PC-3 (cell line): ENCODE results near the gene LGR4. TPM values are rescaled to one million over a fixed set of nuclear protein-coding genes. Genes with fewer than 3 reads are reported as not detected.

Source experiments
- ATAC-seq: fragments of 200-7000 bp; cut with Tn5 transposase; 2 replicates; pipeline ENCODE4 v1.9.1; 2020; ENCODE audit warnings: mild to moderate bottlenecking, moderate library complexity
- BruUV-seq: library from RNA; stranded (reverse); fragments of 400-500 nt; replicated peaks from 2 replicates; lab custom pipeline; 2021; lab: Mats Ljungman, UMichigan
- CTCF ChIA-PET: fragments of 300-600 bp; sonication (Branson Sonifier 250); formaldehyde crosslinking; loops from one replicate; lab custom pipeline; 2022; ENCODE audit warnings: antibody characterized with exemption; lab: Charles Lee
- POLR2A ChIA-PET: fragments of 300-600 bp; sonication (Branson Sonifier 250); formaldehyde crosslinking; loops from one replicate; lab custom pipeline; 2022; ENCODE audit warnings: antibody characterized with exemption; ENCODE audit not compliant: unreplicated experiment; lab: Charles Lee
- DNase-seq: peaks from one replicate; pipeline ENCODE4 v3.0.0-alpha.2; 2015
- H2AFZ ChIP-seq: fragments of 300-600 bp; sonication (generic); 2 replicates; pipeline ENCODE4 v1.6.0; 2016; ENCODE audit warnings: antibody characterized with exemption, low read length
- H3F3A ChIP-seq: fragments of 300-600 bp; sonication (generic); one replicate; pipeline ENCODE4 v1.6.0; 2017; ENCODE audit warnings: antibody characterized with exemption, low read length, control low read depth, mild to moderate bottlenecking; ENCODE audit not compliant: unreplicated experiment
- H3K27ac ChIP-seq: fragments of 300-600 bp; sonication (generic); 2 replicates; pipeline ENCODE4 v1.5.1; 2016; ENCODE audit warnings: mild to moderate bottlenecking, low read length
- H3K27me3 ChIP-seq: fragments of 300-600 bp; sonication (generic); 2 replicates; pipeline ENCODE4 v1.6.1; 2016; ENCODE audit warnings: low read length, mixed read lengths
- H3K36me3 ChIP-seq: fragments of 300-600 bp; sonication (generic); 2 replicates; pipeline ENCODE4 v1.6.1; 2016; ENCODE audit warnings: low read depth, mixed run types, low read length, mixed read lengths
- H3K4me1 ChIP-seq: fragments of 300-600 bp; sonication (generic); 2 replicates; pipeline ENCODE4 v1.5.1; 2016; ENCODE audit warnings: low read length; ENCODE audit not compliant: insufficient read depth
- H3K4me2 ChIP-seq: fragments of 300-600 bp; sonication (generic); 2 replicates; pipeline ENCODE4 v1.6.0; 2016; ENCODE audit warnings: low read length
- H3K4me3 ChIP-seq: fragments of 300-600 bp; sonication (generic); 2 replicates; pipeline ENCODE4 v1.5.1; 2016; ENCODE audit warnings: mild to moderate bottlenecking, low read length, mixed read lengths
- H3K79me2 ChIP-seq: fragments of 300-600 bp; sonication (generic); 2 replicates; pipeline ENCODE4 v1.6.1; 2017; ENCODE audit warnings: low read length, mixed read lengths
- H3K9ac ChIP-seq: fragments of 300-600 bp; sonication (generic); 2 replicates; pipeline ENCODE4 v1.6.0; 2016; ENCODE audit warnings: mild to moderate bottlenecking, low read length
- H3K9me2 ChIP-seq: fragments of 300-600 bp; sonication (generic); replicated peaks from 2 replicates; pipeline ENCODE4 v1.6.1; 2016; ENCODE audit warnings: mixed run types, low read length, mixed read lengths
- H3K9me3 ChIP-seq: fragments of 300-600 bp; sonication (generic); 2 replicates; pipeline ENCODE4 v1.6.1; 2016; ENCODE audit warnings: low read length, mixed read lengths
- H4K20me1 ChIP-seq: fragments of 300-600 bp; sonication (generic); 2 replicates; pipeline ENCODE4 v1.6.1; 2016; ENCODE audit warnings: low read length, mixed read lengths
- EZH2 ChIP-seq: fragments of 300-600 bp; sonication (generic); IDR thresholded peaks from one replicate; pipeline ENCODE4 v1.6.1; 2017; ENCODE audit warnings: antibody characterized with exemption, mild to moderate bottlenecking, low read length; ENCODE audit not compliant: unreplicated experiment
- EZH2phosphoT487 ChIP-seq: fragments of 300-600 bp; sonication (generic); IDR thresholded peaks from 2 replicates; pipeline ENCODE4 v1.6.1; 2018; ENCODE audit warnings: mild to moderate bottlenecking, antibody characterized with exemption, low read length, borderline replicate concordance
- intact Hi-C: fragments of 100-400 bp; cut with micrococcal nuclease; formaldehyde crosslinking; loops from 2 replicates; pipeline ENCODE4 v1.9.0; 2023
- total RNA-seq: library from RNA; depleted of rRNA; stranded (reverse); fragments of >200 nt; gene quantifications from 2 replicates; pipeline ENCODE4 v1.2.3, GENCODE V29; 2014
- TF ChIP-seq, protein P1 (sequence below): fragments of 300-600 bp; sonication (generic); conservative IDR thresholded peaks from 2 replicates; pipeline ENCODE4 v1.5.1; 2017; ENCODE audit warnings: antibody characterized with exemption, low read depth, mild to moderate bottlenecking, low read length

Gene LGR4
- total RNA-seq, 1 experiment from 2014 or later, result 13.5 TPM

DNA sequence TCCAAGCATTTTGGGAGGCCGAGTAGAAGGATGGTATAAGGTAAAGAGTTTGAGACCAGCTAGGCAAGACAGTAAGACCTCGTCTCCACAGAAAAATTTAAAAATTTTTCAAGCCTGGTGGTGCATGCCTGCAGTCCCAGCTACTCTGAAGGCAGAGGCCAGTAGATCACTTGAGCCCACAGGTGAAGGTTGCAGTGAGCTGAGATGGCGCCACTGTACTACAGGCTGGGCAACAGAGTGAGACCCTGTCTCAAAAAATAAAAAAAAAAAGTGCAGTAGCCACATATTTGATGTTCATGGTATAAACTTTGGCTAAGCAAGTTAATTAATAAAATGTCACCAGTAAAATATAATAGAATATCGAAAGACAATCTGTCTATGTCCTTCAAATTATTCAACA, 27.0 kb downstream of the LGR4 start:
- Histone ChIP-seq H3K4me3 (no peak overlapping the region), H3K9me2 (no peaks in the 10 kb centered on the region), H3K9ac (no peak overlapping the region), H3F3A (no peaks in the 10 kb centered on the region), H2AFZ (no peak overlapping the region), H4K20me1 (no peaks in the 10 kb centered on the region), H3K27ac (no peak overlapping the region), H3K36me3 (no peaks in the 10 kb centered on the region), H3K27me3 (no peaks in the 10 kb centered on the region), H3K4me1 (peaks cover 10% of the 10 kb centered on the region; the same call in 1 of the 2 replicates), H3K4me2 (no peak overlapping the region), H3K9me3 (no peaks in the 10 kb centered on the region), H3K79me2 (peaks cover 47% of the 10 kb centered on the region)
- DNase-seq, result no peak
- POLR2A ChIA-PET, result no interaction called here
- CTCF ChIA-PET, result no interaction called here
- no peak for ATAC-seq
- intact Hi-C loops, result no loop called here
- BruUV-seq, result no TSS peak
- TF ChIP-seq EZH2, result no peak
- no peak for TF ChIP-seq EZH2phosphoT487
- TF ChIP-seq, protein P1, sequence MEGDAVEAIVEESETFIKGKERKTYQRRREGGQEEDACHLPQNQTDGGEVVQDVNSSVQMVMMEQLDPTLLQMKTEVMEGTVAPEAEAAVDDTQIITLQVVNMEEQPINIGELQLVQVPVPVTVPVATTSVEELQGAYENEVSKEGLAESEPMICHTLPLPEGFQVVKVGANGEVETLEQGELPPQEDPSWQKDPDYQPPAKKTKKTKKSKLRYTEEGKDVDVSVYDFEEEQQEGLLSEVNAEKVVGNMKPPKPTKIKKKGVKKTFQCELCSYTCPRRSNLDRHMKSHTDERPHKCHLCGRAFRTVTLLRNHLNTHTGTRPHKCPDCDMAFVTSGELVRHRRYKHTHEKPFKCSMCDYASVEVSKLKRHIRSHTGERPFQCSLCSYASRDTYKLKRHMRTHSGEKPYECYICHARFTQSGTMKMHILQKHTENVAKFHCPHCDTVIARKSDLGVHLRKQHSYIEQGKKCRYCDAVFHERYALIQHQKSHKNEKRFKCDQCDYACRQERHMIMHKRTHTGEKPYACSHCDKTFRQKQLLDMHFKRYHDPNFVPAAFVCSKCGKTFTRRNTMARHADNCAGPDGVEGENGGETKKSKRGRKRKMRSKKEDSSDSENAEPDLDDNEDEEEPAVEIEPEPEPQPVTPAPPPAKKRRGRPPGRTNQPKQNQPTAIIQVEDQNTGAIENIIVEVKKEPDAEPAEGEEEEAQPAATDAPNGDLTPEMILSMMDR, result no peak

DNA sequence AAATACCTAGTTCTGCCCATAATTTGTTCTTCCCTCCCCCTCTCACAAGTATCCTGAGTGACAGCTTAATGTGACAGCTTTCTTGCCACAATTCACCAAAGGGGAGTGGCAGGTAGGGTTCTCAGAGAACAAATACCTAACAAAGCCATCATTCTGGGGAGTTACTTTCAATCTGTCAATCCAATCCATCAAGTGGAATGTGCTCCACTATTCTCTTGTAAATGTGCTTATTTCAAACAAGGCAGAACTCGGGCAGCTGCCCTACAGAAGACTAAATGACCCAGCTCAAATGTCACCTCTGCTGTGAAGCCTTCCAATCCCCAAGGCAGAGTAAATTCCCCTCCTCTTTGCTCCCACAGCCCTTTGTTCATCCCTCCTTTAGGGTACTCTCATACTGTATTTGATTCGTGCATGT, 27.8 kb downstream of the LGR4 start:
- no TSS peak for BruUV-seq
- Histone ChIP-seq H3K9me2 (no peaks in the 10 kb centered on the region), H3K27me3 (no peaks in the 10 kb centered on the region), H3K79me2 (peaks cover 46% of the 10 kb centered on the region), H3K4me3 (no peak overlapping the region), H3K4me1 (peaks cover 10% of the 10 kb centered on the region; the same call in 1 of the 2 replicates), H3F3A (no peaks in the 10 kb centered on the region), H3K27ac (no peak overlapping the region), H2AFZ (no peak overlapping the region), H3K9ac (no peak overlapping the region), H3K36me3 (no peaks in the 10 kb centered on the region), H4K20me1 (no peaks in the 10 kb centered on the region), H3K4me2 (no peak overlapping the region), H3K9me3 (no peaks in the 10 kb centered on the region)
- ChIA-PET CTCF (no interaction called here), POLR2A (interaction anchor here (0.6 to 0.7 kb wide), 3 partner anchors 12 to 76 kb away, joined by 3 read pairs; no protein-coding TSS in a partner anchor)
- intact Hi-C loops, result no loop called here
- ATAC-seq (no peak), DNase-seq (peak; percentile 21)
- TF ChIP-seq EZH2 (no peak), EZH2phosphoT487 (no peak)
- TF ChIP-seq, protein P1, result no peak

DNA sequence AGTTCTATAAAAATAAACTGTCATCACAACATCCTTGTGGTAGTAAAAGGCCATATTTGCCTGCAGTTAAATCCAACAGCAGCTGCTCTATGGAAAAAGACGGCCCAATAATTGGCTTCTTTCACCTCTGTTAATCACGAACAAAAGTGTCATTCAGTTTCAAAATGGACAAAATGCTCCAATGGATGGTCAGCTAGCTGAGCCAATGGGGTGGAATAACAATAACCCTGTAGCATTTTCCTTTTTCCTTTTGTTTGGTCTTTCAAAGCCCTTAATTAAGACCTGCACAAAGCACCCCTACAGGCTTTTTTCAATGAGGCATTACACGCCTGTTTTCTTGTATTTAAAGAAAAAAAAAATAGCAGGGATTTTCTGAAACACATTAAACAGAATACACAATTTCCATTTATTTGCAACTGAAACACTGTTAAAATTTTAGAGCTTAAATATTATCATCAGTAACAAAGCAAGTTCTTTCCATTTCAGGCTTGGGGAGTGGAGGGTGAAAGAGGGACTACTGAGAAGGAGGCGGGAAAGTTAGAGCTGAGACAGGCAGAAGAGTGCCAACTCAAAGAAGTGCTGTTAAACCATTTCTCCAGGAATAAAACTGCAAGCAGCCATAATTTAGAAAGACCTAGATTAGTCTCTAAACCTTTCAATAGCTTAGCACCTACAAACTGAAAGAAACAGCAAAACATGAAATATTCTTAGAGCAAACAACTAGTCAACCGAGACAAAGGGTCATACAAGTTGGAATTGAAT, 28.7 kb downstream of the LGR4 start:
- H3K9me3 ChIP-seq, result no peaks in the 10 kb centered on the region
- no TSS peak for BruUV-seq
- no peaks in the 10 kb centered on the region for H3K9me2 ChIP-seq
- H3K79me2 ChIP-seq, result peaks cover 43% of the 10 kb centered on the region
- H3K36me3 ChIP-seq, result no peaks in the 10 kb centered on the region
- H3K27me3 ChIP-seq, result no peaks in the 10 kb centered on the region
- no peak overlapping the region for H3K4me2 ChIP-seq
- ATAC-seq, result no peak
- H3K4me3 ChIP-seq, result no peak overlapping the region
- CTCF ChIA-PET, result no interaction called here
- H3K27ac ChIP-seq, result no peak overlapping the region
- H3K4me1 ChIP-seq, result peaks cover 10% of the 10 kb centered on the region; the same call in 1 of the 2 replicates
- no peak for DNase-seq
- no peaks in the 10 kb centered on the region for H4K20me1 ChIP-seq
- H3K9ac ChIP-seq, result no peak overlapping the region
- no peaks in the 10 kb centered on the region for H3F3A ChIP-seq
- TF ChIP-seq EZH2 (no peak), EZH2phosphoT487 (no peak)
- TF ChIP-seq, protein P1, result no peak
- no peak overlapping the region for H2AFZ ChIP-seq
- intact Hi-C loops, result no loop called here
- POLR2A ChIA-PET, result interaction anchor here (0.6 to 0.7 kb wide), 3 partner anchors 13 to 1842 kb away, joined by 3 to 9 read pairs (median 3); no protein-coding TSS in a partner anchor
